IMR-90 (cell line): Measurements from ENCODE around the gene NAPG. TPM values are rescaled to one million over a fixed set of nuclear protein-coding genes. Genes with fewer than 3 reads are reported as not detected.

Source experiments
- RCOR1 ChIP-seq: IDR thresholded peaks from 2 replicates; pipeline ENCODE4 v1.6.1; 2012; ENCODE audit warnings: mild to moderate bottlenecking, low read length, improper control_type of control experiment; ENCODE audit not compliant: insufficient replicate concordance
- polyA plus RNA-seq, 3 experiments: library from polyadenylated mRNA; depleted of rRNA; stranded (reverse); fragments of >200 nt; gene quantifications; 2 replicates each; pipeline ENCODE4 v1.2.3, GENCODE V29; 2012; ENCODE audit warnings: low replicate concordance in 1 of 3
- total RNA-seq: library from RNA; depleted of rRNA; stranded (reverse); fragments of >200 nt; gene quantifications from 2 replicates; pipeline ENCODE4 v1.2.3, GENCODE V29; 2012
- TF ChIP-seq, protein P1 (sequence below): conservative IDR thresholded peaks from 2 replicates; pipeline ENCODE4 v1.5.1; 2012; ENCODE audit warnings: mild to moderate bottlenecking, low read depth, low read length, improper control_type of control experiment

Gene NAPG
- total and polyA plus RNA-seq, 2 of the 4 experiments (the other 2 are of a cell fraction) = 13.0 to 32.8 TPM

DNA sequence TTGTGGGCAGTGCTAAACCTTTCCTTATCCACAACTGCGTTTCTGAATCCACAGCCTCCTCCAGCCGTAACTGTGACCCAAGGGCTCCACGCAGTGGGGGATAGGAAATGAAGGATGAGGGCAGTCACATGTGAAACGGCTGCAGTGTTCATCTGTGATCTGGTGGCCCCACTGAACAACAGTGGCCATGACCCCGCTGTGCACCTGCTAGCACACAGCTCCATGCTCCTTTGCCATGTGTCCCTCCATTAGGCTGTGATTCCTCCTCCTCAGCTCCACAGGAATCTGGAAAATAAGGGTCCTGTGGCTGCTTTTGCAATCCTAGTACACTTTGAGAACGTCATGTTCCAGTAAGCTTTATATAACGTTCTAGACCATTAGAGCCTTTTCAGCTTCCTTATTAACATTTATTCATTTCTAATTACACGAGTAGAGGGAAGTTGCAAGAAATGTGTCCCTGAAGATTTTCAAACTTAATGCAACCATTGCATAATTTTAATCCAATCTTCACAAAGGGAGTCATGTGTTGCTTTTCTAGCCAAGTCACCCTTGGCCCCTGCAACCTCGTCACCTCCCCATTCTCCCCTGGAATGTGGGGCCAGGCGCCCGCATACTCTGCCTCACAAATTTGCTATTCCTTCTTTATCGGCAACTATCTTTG lies 7.1 kb upstream of the NAPG start (continued):
- TF ChIP-seq, protein P1, sequence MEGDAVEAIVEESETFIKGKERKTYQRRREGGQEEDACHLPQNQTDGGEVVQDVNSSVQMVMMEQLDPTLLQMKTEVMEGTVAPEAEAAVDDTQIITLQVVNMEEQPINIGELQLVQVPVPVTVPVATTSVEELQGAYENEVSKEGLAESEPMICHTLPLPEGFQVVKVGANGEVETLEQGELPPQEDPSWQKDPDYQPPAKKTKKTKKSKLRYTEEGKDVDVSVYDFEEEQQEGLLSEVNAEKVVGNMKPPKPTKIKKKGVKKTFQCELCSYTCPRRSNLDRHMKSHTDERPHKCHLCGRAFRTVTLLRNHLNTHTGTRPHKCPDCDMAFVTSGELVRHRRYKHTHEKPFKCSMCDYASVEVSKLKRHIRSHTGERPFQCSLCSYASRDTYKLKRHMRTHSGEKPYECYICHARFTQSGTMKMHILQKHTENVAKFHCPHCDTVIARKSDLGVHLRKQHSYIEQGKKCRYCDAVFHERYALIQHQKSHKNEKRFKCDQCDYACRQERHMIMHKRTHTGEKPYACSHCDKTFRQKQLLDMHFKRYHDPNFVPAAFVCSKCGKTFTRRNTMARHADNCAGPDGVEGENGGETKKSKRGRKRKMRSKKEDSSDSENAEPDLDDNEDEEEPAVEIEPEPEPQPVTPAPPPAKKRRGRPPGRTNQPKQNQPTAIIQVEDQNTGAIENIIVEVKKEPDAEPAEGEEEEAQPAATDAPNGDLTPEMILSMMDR = peak; percentile 46
- no peak for TF ChIP-seq RCOR1
